Endodermal cell (in vitro differentiated cells): ENCODE measurements around the gene NDUFAF7. TPM values are rescaled to one million over a fixed set of nuclear protein-coding genes. Genes with fewer than 3 reads are reported as not detected.

Experiments
- DNase-seq: peaks from one replicate; pipeline ENCODE4 v3.0.0-alpha.2; 2017
- H3K27ac ChIP-seq: 2 replicates; pipeline ENCODE4 v1.5.1; 2013; ENCODE audit warnings: mild to moderate bottlenecking, low read depth, low read length, moderate library complexity
- H3K27me3 ChIP-seq: 2 replicates; pipeline ENCODE4 v1.6.1; 2013; ENCODE audit warnings: mild to moderate bottlenecking, low read length, moderate library complexity; ENCODE audit not compliant: insufficient read depth, control insufficient read depth, poor library complexity, severe bottlenecking
- H3K36me3 ChIP-seq: 2 replicates; pipeline ENCODE4 v1.7.0; 2013; ENCODE audit warnings: mild to moderate bottlenecking, low read length, moderate library complexity; ENCODE audit not compliant: control insufficient read depth, insufficient read depth
- H3K4me1 ChIP-seq: one replicate; pipeline ENCODE4 v1.7.0; 2013; ENCODE audit warnings: low read length; ENCODE audit not compliant: control insufficient read depth, insufficient read depth
- H3K4me3 ChIP-seq: 2 replicates; pipeline ENCODE4 v1.5.1; 2013; ENCODE audit warnings: mild to moderate bottlenecking, low read length, moderate library complexity
- H3K9ac ChIP-seq: 2 replicates; pipeline ENCODE4 v1.6.1; 2013; ENCODE audit warnings: mild to moderate bottlenecking, low read length, moderate library complexity; ENCODE audit not compliant: poor library complexity, severe bottlenecking; ENCODE audit errors: extremely low read depth
- H3K9me3 ChIP-seq: 2 replicates; pipeline ENCODE4 v1.6.1; 2013; ENCODE audit warnings: mild to moderate bottlenecking, low read length, moderate library complexity; ENCODE audit not compliant: control insufficient read depth
- H3K27ac Mint-ChIP-seq: 2 replicates; pipeline ENCODE4 v1.8.0; 2020; ENCODE audit warnings: mixed read lengths
- H3K27me3 Mint-ChIP-seq: 2 replicates; pipeline ENCODE4 v1.8.0; 2021; ENCODE audit warnings: mild to moderate bottlenecking, mixed read lengths; ENCODE audit not compliant: insufficient read depth
- H3K36me3 Mint-ChIP-seq: 2 replicates; pipeline ENCODE4 v1.8.0; 2020; ENCODE audit warnings: low read depth, mixed read lengths
- H3K4me1 Mint-ChIP-seq: 2 replicates; pipeline ENCODE4 v1.8.0; 2020; ENCODE audit warnings: mixed read lengths
- H3K4me3 Mint-ChIP-seq: 2 replicates; pipeline ENCODE4 v1.8.0; 2020; ENCODE audit warnings: mild to moderate bottlenecking, moderate library complexity, mixed read lengths
- H3K9me3 Mint-ChIP-seq: 2 replicates; pipeline ENCODE4 v1.8.0; 2020; ENCODE audit warnings: mild to moderate bottlenecking, mixed read lengths
- WGBS, 2 experiments: methylation state at CpG; one replicate each; pipeline versions ENCODE4 v1.1.5 to v1.1.7; 2013; ENCODE audit warnings: missing lambda C conversion rate in 2 of 2, mixed read lengths in 1 of 2; ENCODE audit not compliant: insufficient coverage in 1 of 2, insufficient read length in 1 of 2; 5-methylcytosine and 5-hydroxymethylcytosine counted together
- total RNA-seq, 2 donors: library from RNA; stranded (reverse); fragmentation: NEBNext Ultra II Directional in 1 of 2; extraction: Animal tissue kit (Norgen Biotek cat#: 25700) in 1 of 2; gene quantifications; 2 replicates in 1 of 2; 3 replicates in 1 of 2; pipeline ENCODE4 v1.2.1, GENCODE V29; 2021
- TF ChIP-seq, protein P1 (sequence below): fragments of 200-600 bp; sonication (generic); conservative IDR thresholded peaks from 2 replicates; pipeline ENCODE4 v1.5.0; 2021; ENCODE audit warnings: antibody characterized with exemption, mild to moderate bottlenecking

NDUFAF7 gene
- total RNA-seq, 2 donors from 2014 or later: 41.4 to 54.4 TPM

DNA sequence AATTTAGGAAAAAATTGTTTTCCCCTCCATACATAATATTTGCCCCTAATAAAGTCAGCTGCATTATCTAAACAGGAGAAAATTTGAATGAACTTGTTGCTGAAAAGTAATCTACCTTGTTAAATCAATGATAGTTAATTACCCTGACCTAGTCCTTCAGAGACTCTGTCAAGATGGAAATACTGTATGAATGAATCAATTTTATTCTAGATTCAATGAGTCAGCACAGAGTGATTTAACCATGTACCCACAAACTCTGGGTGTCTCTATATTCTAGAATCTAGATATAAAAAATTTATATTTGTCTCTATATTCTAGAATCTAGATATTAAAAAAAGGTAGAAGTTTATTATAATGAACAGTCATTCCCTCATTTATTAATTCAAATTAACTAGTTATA lies 36.2 kb downstream of the NDUFAF7 start:
- Mint-ChIP-seq H3K4me1 (peaks cover 19% of the 10 kb centered on the region), H3K4me3 (no peak overlapping the region), H3K36me3 (peaks cover 62% of the 10 kb centered on the region), H3K27me3 (no peaks in the 10 kb centered on the region), H3K9me3 (no peaks in the 10 kb centered on the region), H3K27ac (no peak overlapping the region)
- TF ChIP-seq, protein P1, sequence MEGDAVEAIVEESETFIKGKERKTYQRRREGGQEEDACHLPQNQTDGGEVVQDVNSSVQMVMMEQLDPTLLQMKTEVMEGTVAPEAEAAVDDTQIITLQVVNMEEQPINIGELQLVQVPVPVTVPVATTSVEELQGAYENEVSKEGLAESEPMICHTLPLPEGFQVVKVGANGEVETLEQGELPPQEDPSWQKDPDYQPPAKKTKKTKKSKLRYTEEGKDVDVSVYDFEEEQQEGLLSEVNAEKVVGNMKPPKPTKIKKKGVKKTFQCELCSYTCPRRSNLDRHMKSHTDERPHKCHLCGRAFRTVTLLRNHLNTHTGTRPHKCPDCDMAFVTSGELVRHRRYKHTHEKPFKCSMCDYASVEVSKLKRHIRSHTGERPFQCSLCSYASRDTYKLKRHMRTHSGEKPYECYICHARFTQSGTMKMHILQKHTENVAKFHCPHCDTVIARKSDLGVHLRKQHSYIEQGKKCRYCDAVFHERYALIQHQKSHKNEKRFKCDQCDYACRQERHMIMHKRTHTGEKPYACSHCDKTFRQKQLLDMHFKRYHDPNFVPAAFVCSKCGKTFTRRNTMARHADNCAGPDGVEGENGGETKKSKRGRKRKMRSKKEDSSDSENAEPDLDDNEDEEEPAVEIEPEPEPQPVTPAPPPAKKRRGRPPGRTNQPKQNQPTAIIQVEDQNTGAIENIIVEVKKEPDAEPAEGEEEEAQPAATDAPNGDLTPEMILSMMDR: no peak
- Histone ChIP-seq H3K27ac (no peak overlapping the region), H3K4me3 (no peak overlapping the region), H3K27me3 (no peaks in the 10 kb centered on the region), H3K36me3 (peaks cover 92% of the 10 kb centered on the region), H3K9ac (no peak overlapping the region), H3K4me1 (peaks cover 2% of the 10 kb centered on the region), H3K9me3 (no peaks in the 10 kb centered on the region)
- no peak for DNase-seq

DNA sequence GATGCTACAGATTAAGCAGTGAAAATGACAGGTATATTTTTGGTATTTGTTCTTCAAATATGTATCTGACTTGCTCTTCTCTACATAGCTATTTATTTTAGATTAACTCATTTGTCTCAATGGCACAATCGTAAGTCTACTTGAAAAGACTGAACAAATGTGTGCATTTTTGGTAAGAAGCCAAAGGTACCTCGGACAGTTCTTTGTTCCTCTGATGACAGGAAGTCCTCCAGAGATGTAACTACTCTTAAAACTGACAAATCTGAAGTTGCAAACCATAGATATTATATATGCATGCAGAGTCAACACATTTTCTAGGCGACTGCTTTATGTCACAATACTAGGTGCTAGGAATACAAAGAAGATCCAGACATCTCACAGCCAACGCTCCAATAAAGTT lies 36.7 kb downstream of the NDUFAF7 start:
- no peaks in the 10 kb centered on the region for H3K27me3 Mint-ChIP-seq
- Histone ChIP-seq H3K9ac (no peak overlapping the region), H3K4me1 (peaks cover 2% of the 10 kb centered on the region), H3K27ac (no peak overlapping the region), H3K27me3 (no peaks in the 10 kb centered on the region), H3K9me3 (no peaks in the 10 kb centered on the region), H3K36me3 (peaks cover 92% of the 10 kb centered on the region), H3K4me3 (no peak overlapping the region)
- no peaks in the 10 kb centered on the region for H3K9me3 Mint-ChIP-seq
- DNase-seq: no peak
- H3K36me3 Mint-ChIP-seq: peaks cover 62% of the 10 kb centered on the region
- no peak overlapping the region for H3K27ac Mint-ChIP-seq
- no peak overlapping the region for H3K4me3 Mint-ChIP-seq
- 94% methylated on average over 3 to 4 of the region's 4 CpGs for WGBS, 2 experiments
- H3K4me1 Mint-ChIP-seq: peaks cover 19% of the 10 kb centered on the region
- TF ChIP-seq, protein P1: no peak

DNA sequence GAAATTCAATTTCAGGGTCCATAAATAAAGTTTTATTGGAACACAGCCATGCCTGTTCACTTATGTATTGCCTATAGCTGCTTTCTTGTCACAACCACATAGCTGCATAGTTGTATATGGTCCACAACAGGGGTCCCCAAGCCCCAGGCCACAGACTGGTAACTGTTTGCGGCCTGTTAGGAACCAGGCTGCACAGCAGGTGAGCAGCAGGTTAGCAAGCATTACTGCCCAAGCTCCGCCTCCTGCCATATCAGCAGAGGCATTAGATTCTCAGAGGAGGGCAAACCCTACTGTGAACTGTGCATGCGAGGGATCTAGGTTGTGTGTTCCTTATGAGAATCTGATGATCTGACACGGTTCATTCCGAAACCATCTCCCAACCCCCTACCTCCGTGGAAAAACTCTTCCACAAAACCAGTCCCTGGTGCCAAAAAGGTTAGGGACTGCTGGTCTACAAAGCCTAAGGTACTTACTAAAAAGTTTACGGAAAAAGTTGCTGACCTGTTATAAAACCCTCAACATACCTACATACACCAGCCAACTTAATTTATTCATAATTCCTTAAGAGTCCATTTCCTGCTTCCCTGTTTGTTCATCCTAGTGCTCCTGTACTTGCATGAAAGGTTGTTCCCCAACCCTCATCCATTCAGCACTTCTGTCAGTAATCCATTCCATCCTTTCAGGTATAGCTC lies 40.1 kb downstream of the NDUFAF7 start:
- 88% methylated on average over 2 to 7 of the region's 7 CpGs for WGBS, 2 experiments

More for the DNA sequence above, 40.1 kb downstream of the NDUFAF7 start:
- Mint-ChIP-seq H3K27me3 (no peaks in the 10 kb centered on the region), H3K27ac (no peak overlapping the region), H3K9me3 (no peaks in the 10 kb centered on the region), H3K4me3 (no peak overlapping the region), H3K4me1 (peaks cover 7% of the 10 kb centered on the region), H3K36me3 (peaks cover 64% of the 10 kb centered on the region)
- Histone ChIP-seq H3K4me3 (no peak overlapping the region), H3K27ac (no peak overlapping the region), H3K9ac (no peak overlapping the region), H3K36me3 (peaks cover 100% of the 10 kb centered on the region), H3K4me1 (no peaks in the 10 kb centered on the region), H3K27me3 (no peaks in the 10 kb centered on the region), H3K9me3 (no peaks in the 10 kb centered on the region)
- peak; percentile 87 for DNase-seq
- TF ChIP-seq, protein P1: no peak
